ENCODE results near the gene ENTPD1.

GRCh38 chr10:95789902-95790301 is 33.9 kb downstream of the ENTPD1 start:
- no peak for TF ChIP-seq CTCF (optimal IDR thresholded peaks at IDR 0.05 in 1 of 3, IDR thresholded peaks at IDR 0.05 in 1 of 3, conservative IDR thresholded peaks at IDR 0.05 in 1 of 3; ENCODE audit: extremely low read depth in 1 of 3, insufficient read depth in 2 of 3, low read length in 3 of 3)
- no peak for TF ChIP-seq EZH2 (IDR thresholded peaks at IDR 0.05; ENCODE audit: low read length)

Measured in keratinocyte (primary cell).